Measurements from ENCODE around the gene URB2. TPM values are rescaled to one million over a fixed set of nuclear protein-coding genes. Genes with fewer than 3 reads are reported as not detected.

Gene URB2
- total RNA-seq, 1 donor from 2014 or later, result 1.8 TPM

- no peak for TF ChIP-seq CTCF (IDR thresholded peaks at IDR 0.05)
- Histone ChIP-seq H3K4me3 (no peak overlapping the region), H3K36me3 (peaks cover 35 to 45% of the 10 kb centered on the region in 2 donors), H3K27ac (no peak overlapping the region), H3K9me3 (no peaks in the 10 kb centered on the region), H3K27me3 (no peaks in the 10 kb centered on the region), H3K4me1 (peaks cover 0 to 13% of the 10 kb centered on the region in 2 donors)
- intact Hi-C loops (cut with DNase I), result no loop called here
- DNase-seq (ENCODE audit: low spot score in 2 of 2), result no peak
Measured at GRCh38 chr1:229614701-229615100, 11.3 kb upstream of the URB2 start.

- peaks cover 0 to 24% of the 10 kb centered on the region in 2 donors for H3K4me1 ChIP-seq
- H3K4me3 ChIP-seq, result no peak overlapping the region
- peaks cover 7 to 16% of the 10 kb centered on the region in 2 donors for H3K36me3 ChIP-seq
- H3K27me3 ChIP-seq, result no peaks in the 10 kb centered on the region
- intact Hi-C loops (cut with DNase I), result no loop called here
- DNase-seq (ENCODE audit: low spot score in 2 of 2), result no peak
- no peak for TF ChIP-seq CTCF (IDR thresholded peaks at IDR 0.05)
- no peak overlapping the region for H3K27ac ChIP-seq
- no peaks in the 10 kb centered on the region for H3K9me3 ChIP-seq
Measured at GRCh38 chr1:229617351-229618100, 8.5 kb upstream of the URB2 start.

GRCh38 chr1:229619002-229619401 lies 7.0 kb upstream of the URB2 start:
- peaks cover 4 to 35% of the 10 kb centered on the region in 2 donors for H3K4me1 ChIP-seq
- intact Hi-C loops (cut with DNase I), result no loop called here

GRCh38 chr1:229619614-229620013 lies 6.4 kb upstream of the URB2 start:
- Histone ChIP-seq H3K27ac (no peak overlapping the region), H3K27me3 (no peaks in the 10 kb centered on the region), H3K4me3 (no peak overlapping the region), H3K4me1 (peaks cover 8 to 41% of the 10 kb centered on the region in 2 donors), H3K9me3 (no peaks in the 10 kb centered on the region), H3K36me3 (no peaks in the 10 kb centered on the region)
- DNase-seq (ENCODE audit: low spot score in 2 of 2), result no peak
- intact Hi-C loops (cut with DNase I), result loop anchor here (10.0 kb wide), 1 partner anchor 275 kb away; the partner anchor contains the start of gene CCSAP
- TF ChIP-seq CTCF (IDR thresholded peaks at IDR 0.05), result no peak

More at GRCh38 chr1:229619002-229619401, 7.0 kb upstream of the URB2 start:
- peaks cover 3% of the 10 kb centered on the region in 2 donors for H3K36me3 ChIP-seq
- DNase-seq (ENCODE audit: low spot score in 2 of 2), result no peak
- TF ChIP-seq CTCF (IDR thresholded peaks at IDR 0.05), result no peak
- H3K27ac ChIP-seq, result no peak overlapping the region
- H3K9me3 ChIP-seq, result no peaks in the 10 kb centered on the region
- no peaks in the 10 kb centered on the region for H3K27me3 ChIP-seq
- no peak overlapping the region for H3K4me3 ChIP-seq

GRCh38 chr1:229620876-229621275 lies 5.2 kb upstream of the URB2 start:
- H3K4me1 ChIP-seq, result peaks cover 8 to 41% of the 10 kb centered on the region in 2 donors
- H3K27ac ChIP-seq, result no peak overlapping the region
- no peak overlapping the region for H3K4me3 ChIP-seq
- intact Hi-C loops (cut with DNase I), result loop anchor here (10.0 kb wide), 1 partner anchor 276 kb away; the partner anchor contains the start of gene CCSAP
- H3K9me3 ChIP-seq, result no peaks in the 10 kb centered on the region
- H3K36me3 ChIP-seq, result no peaks in the 10 kb centered on the region
- no peak for DNase-seq (ENCODE audit: low spot score in 2 of 2)
- TF ChIP-seq CTCF (IDR thresholded peaks at IDR 0.05), result no peak
- H3K27me3 ChIP-seq, result no peaks in the 10 kb centered on the region
